ENCODE results near the gene CBFA2T2. TPM values are rescaled to one million over a fixed set of nuclear protein-coding genes. Genes with fewer than 3 reads are reported as not detected.

CBFA2T2 gene
- total RNA-seq, 1 experiment from 2014 or later, result 20.0 TPM

GRCh38 chr20:33554914-33555420 is 65.1 kb downstream of the CBFA2T2 start:
- CTCF ChIA-PET, result interaction anchor here (0.6 kb wide), 1 partner anchor 86 kb away, joined by 3 read pairs; no protein-coding TSS in a partner anchor
- peak; percentile 11 to 71 for DNase-seq
- Histone ChIP-seq H3K27ac (0 out of 2 replicates have a peak overlapping the region, but pooled peaks have one; percentile 9), H3K27me3 (ENCODE audit: insufficient read depth, low read depth) (no peaks in the 10 kb centered on the region), H4K20me1 (ENCODE audit: insufficient read depth) (no peaks in the 10 kb centered on the region), H3K4me1 (replicated peaks; ENCODE audit: insufficient read depth) (peaks cover 13% of the 10 kb centered on the region), H2AFZ (no peak overlapping the region), H3K36me3 (ENCODE audit: low read depth) (no peaks in the 10 kb centered on the region), H3K9me3 (ENCODE audit: insufficient read depth, low read depth) (no peaks in the 10 kb centered on the region), H3K4me2 (peak overlapping the region; percentile 37; the same call in 1 of the 2 replicates), H3F3A (ENCODE audit: insufficient read depth, low read depth) (0 out of 2 replicates have a peak, but pooled peaks cover 12% of the 10 kb centered on the region), H3K79me2 (ENCODE audit: low read depth) (no peaks in the 10 kb centered on the region), H3K9me2 (ENCODE audit: insufficient read depth) (no peaks in the 10 kb centered on the region), H3K4me3 (no peak overlapping the region)
- TF ChIP-seq EZH2 (IDR thresholded peaks at IDR 0.05; ENCODE audit: low read depth) (no peak), CTCF (conservative IDR thresholded peaks at IDR 0.05) (no peak)
- BruUV-seq (replicated peaks), result no TSS peak
- POLR2A ChIA-PET (ENCODE audit: unreplicated experiment), result interaction anchor here (0.5 to 0.7 kb wide), 7 partner anchors 14 to 1708 kb away, joined by 3 to 11 read pairs (median 4); partner anchors contain the start of gene EIF2S2
- intact Hi-C loops (cut with micrococcal nuclease; ENCODE audit: unreplicated experiment), result no loop called here

GRCh38 chr20:33555755-33556154 is 65.9 kb downstream of the CBFA2T2 start:
- no peaks in the 10 kb centered on the region for H3K79me2 ChIP-seq (ENCODE audit: low read depth)
- H2AFZ ChIP-seq, result no peak overlapping the region
- H3K27me3 ChIP-seq (ENCODE audit: insufficient read depth, low read depth), result no peaks in the 10 kb centered on the region
- no peak for DNase-seq
- H3K36me3 ChIP-seq (ENCODE audit: low read depth), result no peaks in the 10 kb centered on the region
- BruUV-seq (replicated peaks), result no TSS peak
- no peaks in the 10 kb centered on the region for H3K9me3 ChIP-seq (ENCODE audit: insufficient read depth, low read depth)
- H3K4me3 ChIP-seq, result no peak overlapping the region
- no peaks in the 10 kb centered on the region for H4K20me1 ChIP-seq (ENCODE audit: insufficient read depth)
- H3K4me2 ChIP-seq, result no peak overlapping the region
- H3K27ac ChIP-seq, result no peak overlapping the region
- 0 out of 2 replicates have a peak, but pooled peaks cover 12% of the 10 kb centered on the region for H3F3A ChIP-seq (ENCODE audit: insufficient read depth, low read depth)
- intact Hi-C loops (cut with micrococcal nuclease; ENCODE audit: unreplicated experiment), result no loop called here
- ChIA-PET CTCF (no interaction called here), POLR2A (ENCODE audit: unreplicated experiment) (interaction anchor here (0.6 kb wide), 1 partner anchor 17 kb away, joined by 4 read pairs; no protein-coding TSS in a partner anchor)
- TF ChIP-seq CTCF (conservative IDR thresholded peaks at IDR 0.05), result no peak
- TF ChIP-seq EZH2 (IDR thresholded peaks at IDR 0.05; ENCODE audit: low read depth), result no peak
- no peaks in the 10 kb centered on the region for H3K9me2 ChIP-seq (ENCODE audit: insufficient read depth)
- H3K4me1 ChIP-seq (replicated peaks; ENCODE audit: insufficient read depth), result peaks cover 13% of the 10 kb centered on the region

GRCh38 chr20:33556246-33556645 is 66.3 kb downstream of the CBFA2T2 start:
- peaks cover 14% of the 10 kb centered on the region for H3K4me1 ChIP-seq (replicated peaks; ENCODE audit: insufficient read depth)
- H3F3A ChIP-seq (ENCODE audit: insufficient read depth, low read depth), result 0 out of 2 replicates have a peak, but pooled peaks cover 12% of the 10 kb centered on the region
- H2AFZ ChIP-seq, result no peak overlapping the region
- H3K4me3 ChIP-seq, result no peak overlapping the region
- no TSS peak for BruUV-seq (replicated peaks)
- H3K9me3 ChIP-seq (ENCODE audit: insufficient read depth, low read depth), result no peaks in the 10 kb centered on the region
- H3K27me3 ChIP-seq (ENCODE audit: insufficient read depth, low read depth), result no peaks in the 10 kb centered on the region
- TF ChIP-seq CTCF (conservative IDR thresholded peaks at IDR 0.05) (no peak), EZH2 (IDR thresholded peaks at IDR 0.05; ENCODE audit: low read depth) (no peak)
- H3K79me2 ChIP-seq (ENCODE audit: low read depth), result no peaks in the 10 kb centered on the region
- intact Hi-C loops (cut with micrococcal nuclease; ENCODE audit: unreplicated experiment), result no loop called here
- H4K20me1 ChIP-seq (ENCODE audit: insufficient read depth), result no peaks in the 10 kb centered on the region
- no peak overlapping the region for H3K27ac ChIP-seq
- no peaks in the 10 kb centered on the region for H3K36me3 ChIP-seq (ENCODE audit: low read depth)
- ChIA-PET CTCF (no interaction called here), POLR2A (ENCODE audit: unreplicated experiment) (no interaction called here)
- no peak overlapping the region for H3K4me2 ChIP-seq
- DNase-seq, result no peak
- H3K9me2 ChIP-seq (ENCODE audit: insufficient read depth), result no peaks in the 10 kb centered on the region
